HFFc6 (cell line): ENCODE results near the gene ZNF800. TPM values are rescaled to one million over a fixed set of nuclear protein-coding genes. Genes with fewer than 3 reads are reported as not detected.

ENCODE experiments used
- DNase-seq: peaks from one replicate; pipeline ENCODE4 v3.0.0-alpha.2; 2018
- H3K27ac Mint-ChIP-seq: 2 replicates; pipeline ENCODE4 v1.8.0; 2020; ENCODE audit warnings: mild to moderate bottlenecking, mixed read lengths
- H3K27me3 Mint-ChIP-seq: 2 replicates; pipeline ENCODE4 v1.8.0; 2021; ENCODE audit warnings: mild to moderate bottlenecking, moderate library complexity, mixed read lengths; ENCODE audit not compliant: insufficient read depth
- H3K36me3 Mint-ChIP-seq: 2 replicates; pipeline ENCODE4 v1.8.0; 2021; ENCODE audit warnings: low read depth, mixed read lengths
- H3K4me1 Mint-ChIP-seq: 2 replicates; pipeline ENCODE4 v1.8.0; 2020; ENCODE audit warnings: low read depth, mixed read lengths
- H3K4me3 Mint-ChIP-seq: 2 replicates; pipeline ENCODE4 v1.8.0; 2020; ENCODE audit warnings: mild to moderate bottlenecking, moderate library complexity, mixed read lengths
- H3K9me3 Mint-ChIP-seq: 2 replicates; pipeline ENCODE4 v1.8.0; 2020; ENCODE audit warnings: mild to moderate bottlenecking, mixed read lengths
- CTCF ChIP-seq: fragments of 200-600 bp; sonication (generic); IDR thresholded peaks from 2 replicates; pipeline ENCODE4 v1.5.0; 2021; ENCODE audit warnings: antibody characterized with exemption, mild to moderate bottlenecking
- total RNA-seq, 6 experiments: library from RNA; stranded (reverse); fragmentation: NEBNext Ultra II Directional; extraction: Animal tissue kit (Norgen Biotek cat#: 25700); gene quantifications; 2 replicates in 1 of 6; 3 replicates in 5 of 6; pipeline ENCODE4 v1.2.3, GENCODE V29; 2021

Gene ZNF800
- total RNA-seq, 6 experiments from 2014 or later, result 24.3 to 26.7 (median 25.7) TPM

GRCh38 chr7:127393368-127394058 lies 1.0 kb upstream of the ZNF800 start:
- Mint-ChIP-seq H3K27ac (peak overlapping the region; percentile 94), H3K4me1 (peaks cover 40% of the 10 kb centered on the region), H3K36me3 (peaks cover 29% of the 10 kb centered on the region), H3K4me3 (peak overlapping the region; percentile 94), H3K27me3 (peaks cover 10% of the 10 kb centered on the region), H3K9me3 (no peaks in the 10 kb centered on the region)
- no peak for TF ChIP-seq CTCF
- DNase-seq, result no peak

- Mint-ChIP-seq H3K36me3 (peaks cover 39% of the 10 kb centered on the region), H3K9me3 (no peaks in the 10 kb centered on the region), H3K27me3 (peaks cover 10% of the 10 kb centered on the region), H3K4me3 (peak overlapping the region; percentile 94), H3K4me1 (peaks cover 46% of the 10 kb centered on the region), H3K27ac (peak overlapping the region; percentile 88)
- peak; percentile 62 for DNase-seq
- no peak for TF ChIP-seq CTCF
Observed at GRCh38 chr7:127392182-127392565, 334 bp downstream of the ZNF800 start.

DNA sequence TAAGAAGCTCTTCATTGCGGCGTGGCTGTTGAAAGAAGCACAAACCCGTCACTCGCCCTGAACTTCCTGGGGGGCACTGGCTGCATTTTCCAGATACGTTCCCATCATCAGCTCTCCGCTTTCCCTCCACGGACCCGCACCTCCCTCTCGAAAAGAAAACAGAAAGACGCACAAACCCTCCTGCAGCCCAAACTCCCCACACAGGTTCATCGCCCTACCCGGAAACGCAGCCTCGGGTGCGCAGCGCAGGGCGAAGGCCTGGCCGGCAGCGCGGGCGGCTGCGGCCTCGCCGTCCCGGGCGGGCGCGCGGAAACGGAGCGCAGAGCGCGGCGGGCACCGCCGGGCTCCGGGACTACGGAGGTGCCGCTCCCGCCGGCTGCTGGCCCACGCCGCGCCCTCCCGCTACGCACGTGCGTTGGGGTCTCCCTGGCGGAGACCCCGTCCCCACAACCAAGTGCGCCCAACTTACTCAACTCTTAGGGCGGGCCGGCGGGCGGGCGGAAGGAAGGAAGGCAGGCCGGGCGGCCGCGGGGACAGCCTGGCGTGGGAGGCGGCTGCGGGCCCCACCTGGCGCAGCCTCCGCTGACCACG lies 822 bp downstream of the ZNF800 start:
- H3K4me3 Mint-ChIP-seq, result peak overlapping the region; percentile 94
- H3K4me1 Mint-ChIP-seq, result peaks cover 46% of the 10 kb centered on the region
- H3K9me3 Mint-ChIP-seq, result no peaks in the 10 kb centered on the region
- no peak for TF ChIP-seq CTCF
- peaks cover 10% of the 10 kb centered on the region for H3K27me3 Mint-ChIP-seq
- no peak for DNase-seq
- H3K36me3 Mint-ChIP-seq, result peaks cover 40% of the 10 kb centered on the region
- H3K27ac Mint-ChIP-seq, result peak overlapping the region; percentile 90

GRCh38 chr7:127390817-127391590 lies 1.5 kb downstream of the ZNF800 start:
- H3K36me3 Mint-ChIP-seq, result peaks cover 40% of the 10 kb centered on the region
- H3K4me3 Mint-ChIP-seq, result peak overlapping the region; percentile 94
- H3K27ac Mint-ChIP-seq, result peak overlapping the region; percentile 90
- no peaks in the 10 kb centered on the region for H3K9me3 Mint-ChIP-seq
- peaks cover 46% of the 10 kb centered on the region for H3K4me1 Mint-ChIP-seq
- peaks cover 10% of the 10 kb centered on the region for H3K27me3 Mint-ChIP-seq
- TF ChIP-seq CTCF, result no peak
- DNase-seq, result no peak

DNA sequence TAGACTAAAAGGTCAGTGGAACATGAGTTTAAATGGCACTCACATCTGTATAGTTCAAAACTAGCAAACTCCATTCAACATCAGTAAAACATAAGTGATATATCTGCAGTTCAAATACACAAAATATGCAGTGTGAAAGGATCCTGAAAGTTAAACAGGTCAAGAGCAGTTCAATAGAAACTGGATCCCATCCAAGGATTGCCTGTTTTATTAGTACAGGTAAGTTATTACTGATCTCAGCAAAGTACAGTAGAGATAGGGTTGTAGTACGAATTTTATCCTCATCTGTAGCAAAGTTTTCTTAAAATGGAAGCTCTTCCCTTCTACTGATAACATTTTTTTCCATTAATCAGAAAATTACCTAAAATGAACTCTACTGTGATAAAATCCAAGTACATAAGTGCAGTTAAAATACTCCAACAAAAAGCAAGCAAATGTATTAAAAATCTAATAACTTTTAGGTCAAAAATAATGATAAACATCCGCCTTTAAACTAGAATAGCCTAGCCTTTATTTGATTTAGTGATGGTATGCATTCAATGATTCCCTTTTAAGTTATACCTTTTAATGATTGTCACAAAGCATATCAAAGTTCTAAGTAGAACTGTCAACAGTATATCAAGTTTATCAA lies 2.2 kb downstream of the ZNF800 start:
- Mint-ChIP-seq H3K36me3 (peaks cover 40% of the 10 kb centered on the region), H3K27me3 (peaks cover 10% of the 10 kb centered on the region)

More for the DNA sequence above, 2.2 kb downstream of the ZNF800 start:
- peak overlapping the region; percentile 94 for H3K4me3 Mint-ChIP-seq
- H3K4me1 Mint-ChIP-seq, result peaks cover 50% of the 10 kb centered on the region
- TF ChIP-seq CTCF, result no peak
- H3K9me3 Mint-ChIP-seq, result no peaks in the 10 kb centered on the region
- no peak for DNase-seq
- H3K27ac Mint-ChIP-seq, result no peak overlapping the region; the same call in 1 of the 2 replicates
